ENCODE measurements around the gene ARSB. TPM values are rescaled to one million over a fixed set of nuclear protein-coding genes. Genes with fewer than 3 reads are reported as not detected.

ARSB gene
- total RNA-seq, 1 experiment from 2014 or later: 21.4 TPM

DNA sequence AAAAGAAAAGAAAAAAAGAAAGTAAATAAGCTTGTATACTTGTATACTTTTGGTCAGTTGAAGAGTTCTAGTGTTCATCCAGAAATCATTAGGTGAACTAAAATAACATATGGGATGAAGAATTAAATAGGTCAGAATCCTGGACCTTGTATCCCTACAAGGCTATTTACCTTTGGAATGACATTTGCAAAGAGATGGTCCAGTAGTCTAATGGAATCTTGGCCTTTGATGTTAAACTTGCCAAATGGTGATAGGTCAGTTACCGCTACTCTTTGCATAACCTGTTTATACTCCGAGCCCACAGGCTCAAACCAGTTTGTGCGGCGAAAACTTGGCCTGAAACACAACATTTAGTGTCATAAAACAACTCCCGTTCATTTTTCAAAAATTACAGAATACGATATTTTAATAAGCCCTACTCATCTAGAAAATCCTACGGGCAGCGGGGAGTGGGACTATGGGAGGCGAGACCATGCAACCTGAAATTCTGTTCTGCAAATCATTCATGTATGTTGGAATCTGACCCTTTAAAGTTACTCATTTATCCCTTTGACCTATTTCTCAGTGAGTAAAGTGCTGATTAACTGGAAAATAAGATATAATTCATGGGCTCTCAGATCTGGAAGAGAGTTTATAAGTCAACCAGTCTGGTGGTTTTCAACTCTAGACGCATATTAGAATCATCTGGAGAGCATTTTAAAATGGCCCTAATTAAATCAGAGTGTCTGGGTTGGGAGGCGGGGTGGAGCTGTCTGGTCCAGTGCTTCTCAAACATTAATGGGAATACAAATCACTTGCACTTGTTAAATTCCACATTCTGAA is 45.8 kb upstream of the ARSB start:
- BruUV-seq (replicated peaks): no TSS peak
- no peak for DNase-seq
- Mint-ChIP-seq H3K4me3 (ENCODE audit: low read depth, unreplicated experiment) (no peak overlapping the region), H3K4me1 (ENCODE audit: low read depth, unreplicated experiment) (peaks cover 9% of the 10 kb centered on the region), H3K36me3 (ENCODE audit: insufficient read depth, unreplicated experiment) (no peaks in the 10 kb centered on the region), H3K9me3 (ENCODE audit: low read depth, unreplicated experiment) (no peaks in the 10 kb centered on the region), H3K27me3 (ENCODE audit: unreplicated experiment) (no peaks in the 10 kb centered on the region), H3K27ac (ENCODE audit: unreplicated experiment) (no peak overlapping the region)
- TF ChIP-seq, protein P1, sequence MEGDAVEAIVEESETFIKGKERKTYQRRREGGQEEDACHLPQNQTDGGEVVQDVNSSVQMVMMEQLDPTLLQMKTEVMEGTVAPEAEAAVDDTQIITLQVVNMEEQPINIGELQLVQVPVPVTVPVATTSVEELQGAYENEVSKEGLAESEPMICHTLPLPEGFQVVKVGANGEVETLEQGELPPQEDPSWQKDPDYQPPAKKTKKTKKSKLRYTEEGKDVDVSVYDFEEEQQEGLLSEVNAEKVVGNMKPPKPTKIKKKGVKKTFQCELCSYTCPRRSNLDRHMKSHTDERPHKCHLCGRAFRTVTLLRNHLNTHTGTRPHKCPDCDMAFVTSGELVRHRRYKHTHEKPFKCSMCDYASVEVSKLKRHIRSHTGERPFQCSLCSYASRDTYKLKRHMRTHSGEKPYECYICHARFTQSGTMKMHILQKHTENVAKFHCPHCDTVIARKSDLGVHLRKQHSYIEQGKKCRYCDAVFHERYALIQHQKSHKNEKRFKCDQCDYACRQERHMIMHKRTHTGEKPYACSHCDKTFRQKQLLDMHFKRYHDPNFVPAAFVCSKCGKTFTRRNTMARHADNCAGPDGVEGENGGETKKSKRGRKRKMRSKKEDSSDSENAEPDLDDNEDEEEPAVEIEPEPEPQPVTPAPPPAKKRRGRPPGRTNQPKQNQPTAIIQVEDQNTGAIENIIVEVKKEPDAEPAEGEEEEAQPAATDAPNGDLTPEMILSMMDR (IDR thresholded peaks at IDR 0.05; ENCODE audit: unreplicated experiment): no peak
- intact Hi-C loops (cut with micrococcal nuclease; ENCODE audit: unreplicated experiment): no loop called here
- CTCF ChIA-PET: interaction anchor here (0.6 to 1.4 kb wide), 6 partner anchors 13 to 380 kb away, joined by 3 to 4 read pairs (median 4); no protein-coding TSS in a partner anchor

DNA sequence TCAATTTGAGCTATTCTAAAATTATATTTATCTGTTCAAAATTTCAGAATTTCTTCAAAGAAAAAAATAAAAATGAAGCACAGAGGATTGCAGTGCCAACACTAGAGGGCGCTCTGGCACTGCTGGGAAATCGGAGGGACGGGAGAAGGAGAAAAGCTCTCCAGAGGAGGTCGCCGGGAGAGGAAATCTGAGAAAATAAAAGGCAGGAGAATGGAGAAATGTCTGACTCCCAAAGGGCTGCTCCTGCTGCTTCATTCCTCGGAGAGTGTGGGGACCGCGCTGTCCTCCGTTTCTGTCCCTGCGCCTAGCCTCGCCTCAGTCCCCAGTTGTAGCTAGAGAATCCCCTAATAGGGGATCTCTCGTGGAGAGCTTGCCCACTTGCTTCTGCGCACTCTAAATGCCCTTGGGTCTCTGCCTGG is 40.0 kb upstream of the ARSB start:
- Mint-ChIP-seq H3K4me3 (ENCODE audit: low read depth, unreplicated experiment) (peak overlapping the region; percentile 67), H3K4me1 (ENCODE audit: low read depth, unreplicated experiment) (peaks cover 12% of the 10 kb centered on the region), H3K27ac (ENCODE audit: unreplicated experiment) (no peak overlapping the region), H3K36me3 (ENCODE audit: insufficient read depth, unreplicated experiment) (no peaks in the 10 kb centered on the region), H3K9me3 (ENCODE audit: low read depth, unreplicated experiment) (no peaks in the 10 kb centered on the region), H3K27me3 (ENCODE audit: unreplicated experiment) (no peaks in the 10 kb centered on the region)
- DNase-seq: peak; percentile 80
- TF ChIP-seq, protein P1 (IDR thresholded peaks at IDR 0.05; ENCODE audit: unreplicated experiment): peak; percentile 81
- CTCF ChIA-PET: interaction anchor here (0.7 to 8.3 kb wide), 20 partner anchors 10 to 1058 kb away, joined by 3 to 210 read pairs (median 3); no protein-coding TSS in a partner anchor
- intact Hi-C loops (cut with micrococcal nuclease; ENCODE audit: unreplicated experiment): loop anchor here (1.0 to 10.0 kb wide), 5 partner anchors 85 to 1058 kb away; no protein-coding TSS in a partner anchor
- no TSS peak for BruUV-seq (replicated peaks)

DNA sequence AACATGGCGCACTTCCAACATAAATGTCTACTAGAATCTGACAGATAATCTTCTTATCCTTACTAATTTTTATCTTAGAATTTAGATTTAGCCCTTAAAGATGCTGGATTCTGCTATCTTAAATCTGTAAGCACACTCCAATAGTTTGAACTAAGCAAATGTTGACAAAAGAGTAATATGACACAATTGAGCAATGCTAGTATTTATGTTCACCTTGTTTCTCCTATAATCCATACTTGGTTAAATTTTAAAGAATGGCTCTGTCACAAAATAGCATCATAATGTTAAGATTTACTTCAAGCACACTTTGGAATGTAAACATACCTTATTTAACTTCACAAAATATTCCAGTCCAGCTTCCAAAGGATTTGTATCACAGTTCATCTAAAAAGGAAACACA is 38.8 kb upstream of the ARSB start:
- peaks cover 19% of the 10 kb centered on the region for H3K4me1 Mint-ChIP-seq (ENCODE audit: low read depth, unreplicated experiment)
- CTCF ChIA-PET: interaction anchor here (2.0 to 8.3 kb wide), 2 partner anchors 109 to 124 kb away, joined by 5 to 210 read pairs; no protein-coding TSS in a partner anchor
- H3K36me3 Mint-ChIP-seq (ENCODE audit: insufficient read depth, unreplicated experiment): no peaks in the 10 kb centered on the region
- H3K27me3 Mint-ChIP-seq (ENCODE audit: unreplicated experiment): no peaks in the 10 kb centered on the region
- no TSS peak for BruUV-seq (replicated peaks)
- H3K4me3 Mint-ChIP-seq (ENCODE audit: low read depth, unreplicated experiment): no peak overlapping the region
- TF ChIP-seq, protein P1 (IDR thresholded peaks at IDR 0.05; ENCODE audit: unreplicated experiment): no peak
- H3K9me3 Mint-ChIP-seq (ENCODE audit: low read depth, unreplicated experiment): no peaks in the 10 kb centered on the region
- intact Hi-C loops (cut with micrococcal nuclease; ENCODE audit: unreplicated experiment): loop anchor here (2.0 to 10.0 kb wide), 4 partner anchors 42 to 511 kb away; no protein-coding TSS in a partner anchor
- H3K27ac Mint-ChIP-seq (ENCODE audit: unreplicated experiment): no peak overlapping the region
- no peak for DNase-seq

DNA sequence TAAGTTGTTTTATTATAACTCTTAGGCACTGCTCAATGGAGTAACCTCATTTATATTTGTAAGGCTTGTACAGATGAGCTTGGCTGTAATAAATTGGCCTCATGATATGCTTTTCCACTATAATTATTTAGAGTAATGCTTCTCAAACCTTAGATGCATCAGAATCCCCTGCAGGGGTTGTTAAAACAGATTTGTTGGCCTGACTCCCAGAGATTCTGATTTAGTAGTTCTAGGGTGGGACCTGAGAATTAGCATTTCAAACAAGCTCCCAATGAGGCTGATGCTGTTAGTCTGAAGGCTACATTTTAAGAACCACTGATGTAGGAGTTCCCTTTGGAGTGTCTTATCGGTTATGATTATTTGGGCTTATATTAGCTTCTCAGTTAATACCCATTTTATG is 38.2 kb upstream of the ARSB start:
- Mint-ChIP-seq H3K27me3 (ENCODE audit: unreplicated experiment) (no peaks in the 10 kb centered on the region), H3K4me1 (ENCODE audit: low read depth, unreplicated experiment) (peaks cover 23% of the 10 kb centered on the region), H3K36me3 (ENCODE audit: insufficient read depth, unreplicated experiment) (no peaks in the 10 kb centered on the region), H3K9me3 (ENCODE audit: low read depth, unreplicated experiment) (no peaks in the 10 kb centered on the region), H3K4me3 (ENCODE audit: low read depth, unreplicated experiment) (no peak overlapping the region), H3K27ac (ENCODE audit: unreplicated experiment) (no peak overlapping the region)
- no peak for DNase-seq
- intact Hi-C loops (cut with micrococcal nuclease; ENCODE audit: unreplicated experiment): loop anchor here (5.0 to 10.0 kb wide), 3 partner anchors 41 to 511 kb away; no protein-coding TSS in a partner anchor
- CTCF ChIA-PET: interaction anchor here (1.1 to 8.3 kb wide), 2 partner anchors 110 to 1060 kb away, joined by 6 to 210 read pairs; no protein-coding TSS in a partner anchor
- TF ChIP-seq, protein P1 (IDR thresholded peaks at IDR 0.05; ENCODE audit: unreplicated experiment): no peak
- no TSS peak for BruUV-seq (replicated peaks)

Measured in Calu3 (cell line).